SHP77 (cell line): ENCODE results near the gene PLK4.
"Not testable (repeated sequence)": the region's sequence is repeated elsewhere in the genome, so short reads cannot be mapped to it uniquely, and the experiment has no call there.

Experiments used
- DNase-seq, 2 experiments: peaks; one replicate each; lab custom pipeline; 2025; lab: John Stamatoyannopoulos, UW

The PLK4 gene

DNA sequence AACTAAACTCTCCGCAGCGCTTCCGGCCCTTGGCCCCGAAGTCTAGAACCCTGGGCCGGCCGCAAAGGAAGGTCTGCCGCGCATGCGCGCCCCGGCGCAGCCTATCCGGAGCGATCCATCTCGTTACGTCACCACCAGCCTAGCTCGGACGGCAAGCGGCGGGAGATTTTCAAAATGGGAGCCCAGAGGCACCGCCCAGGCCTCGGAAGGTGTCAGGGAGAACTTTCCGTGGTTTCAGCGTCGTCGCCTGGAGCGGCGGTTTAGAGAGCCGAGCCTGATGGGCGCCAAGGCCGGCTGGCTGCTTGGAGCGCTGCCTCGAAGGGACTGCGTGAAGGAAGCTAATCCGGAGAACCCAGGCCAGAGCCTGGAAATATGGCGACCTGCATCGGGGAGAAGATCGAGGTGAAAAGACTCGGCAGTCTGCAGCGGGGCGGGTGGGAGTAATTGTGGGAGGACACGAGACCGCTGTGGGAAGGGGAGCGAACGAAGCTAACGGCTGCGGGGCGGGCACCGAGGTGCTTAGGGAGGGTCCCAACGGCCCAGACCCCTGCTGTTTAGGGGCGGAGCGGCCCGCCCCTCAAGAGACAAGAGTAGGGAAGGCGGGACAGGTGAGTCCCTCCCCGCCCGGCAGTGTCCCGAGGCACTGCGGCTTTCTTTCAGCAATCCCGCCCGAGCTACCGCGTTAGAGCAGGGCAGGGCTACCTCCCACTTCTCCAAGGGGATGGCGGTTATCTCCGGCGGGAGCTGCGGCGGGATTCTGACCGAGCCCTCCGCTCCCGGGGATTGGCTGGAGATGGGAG, at the start of gene PLK4:
TSS of gene PLK4 (plus strand) at position 131 of the 800 bp plus-strand sequence. CDS start at position 373, 242 bp downstream.
- DNase-seq: peak; percentile 77 to 85

DNA sequence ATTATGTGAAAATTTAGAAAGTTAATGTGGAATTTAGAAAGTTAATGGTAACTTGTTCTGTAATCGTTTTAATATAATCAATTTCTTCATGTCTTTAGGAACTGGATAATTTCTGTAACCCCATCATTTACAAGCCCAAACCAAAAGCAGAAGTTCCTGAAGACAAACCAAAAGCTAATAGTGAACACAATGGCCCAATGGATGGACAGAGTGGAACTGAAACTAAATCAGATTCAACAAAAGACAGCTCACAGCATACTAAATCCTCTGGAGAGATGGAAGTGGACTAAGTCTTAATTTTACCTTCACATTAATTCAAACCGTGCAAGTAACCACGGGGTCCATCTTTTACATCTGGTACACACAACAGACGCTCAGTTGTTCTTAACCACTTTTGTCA, 48.1 kb upstream of the PLK4 start:
- DNase-seq: no peak

DNA sequence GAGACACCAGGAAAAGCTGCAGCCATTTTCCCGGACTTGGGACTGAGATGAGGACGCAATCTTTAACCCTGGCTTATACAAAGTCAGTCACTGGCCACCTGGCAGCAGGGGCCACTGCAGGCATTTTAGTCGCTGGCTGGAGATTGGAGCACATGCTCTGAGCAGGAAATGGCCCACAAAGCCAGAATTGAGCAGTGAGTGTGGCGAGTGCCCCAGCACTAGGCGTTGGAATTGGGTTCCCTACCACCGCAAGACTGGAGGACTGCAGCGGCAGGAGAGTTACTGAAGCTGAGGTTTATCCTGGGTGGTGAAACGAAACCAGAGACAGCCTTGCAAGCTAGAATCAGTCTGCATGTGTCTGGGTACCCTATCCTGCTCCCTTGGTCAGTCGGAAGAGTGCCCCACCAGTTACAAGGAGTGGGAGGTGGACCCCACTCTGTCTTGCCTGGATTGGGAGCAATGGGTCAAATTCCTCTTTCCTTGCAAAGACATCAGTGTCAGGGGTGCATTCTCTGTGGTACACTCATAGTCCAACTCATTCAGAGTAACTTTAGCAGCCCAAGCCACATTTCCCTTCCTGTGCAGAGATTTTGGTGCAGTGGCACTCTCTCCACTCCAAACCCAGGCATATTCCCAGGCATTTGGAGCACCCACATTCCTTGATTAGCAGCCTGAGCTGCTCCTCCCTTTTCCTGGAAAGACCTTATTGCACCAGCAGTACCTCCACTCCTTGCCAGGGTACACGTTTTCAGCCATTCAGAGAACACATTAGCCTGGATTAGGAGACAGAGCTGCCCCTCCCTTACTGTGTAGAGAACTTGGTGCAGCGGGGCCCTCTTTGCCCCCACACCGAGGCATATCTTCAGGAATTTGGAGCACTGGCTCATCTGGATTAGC, 36.7 kb upstream of the PLK4 start:
- DNase-seq: no peak

DNA sequence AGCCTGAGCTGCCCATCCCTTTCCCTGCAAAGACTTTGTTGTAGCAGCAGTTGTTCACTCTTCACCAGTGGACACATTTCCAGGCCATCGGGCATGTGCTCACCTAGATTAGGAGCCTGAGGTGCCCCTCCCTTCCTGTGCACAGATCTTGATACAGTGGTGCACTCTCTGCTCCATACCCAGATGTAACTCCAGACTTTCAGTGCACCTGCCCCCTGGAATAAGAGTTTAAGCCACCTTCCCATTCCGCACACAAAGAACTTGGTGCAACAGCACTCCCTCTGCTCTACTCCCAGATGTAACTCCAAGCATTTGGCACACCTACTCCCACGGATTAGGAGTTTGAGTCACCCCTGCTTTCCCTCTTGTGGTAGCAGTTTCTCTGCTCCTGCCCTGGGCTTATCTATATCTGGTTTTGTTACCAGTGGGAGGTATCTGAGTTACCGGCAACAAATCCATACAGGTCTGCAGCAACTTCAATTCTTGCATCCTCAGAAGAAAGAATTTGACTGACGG, 36.0 kb upstream of the PLK4 start:
- DNase-seq: no peak

DNA sequence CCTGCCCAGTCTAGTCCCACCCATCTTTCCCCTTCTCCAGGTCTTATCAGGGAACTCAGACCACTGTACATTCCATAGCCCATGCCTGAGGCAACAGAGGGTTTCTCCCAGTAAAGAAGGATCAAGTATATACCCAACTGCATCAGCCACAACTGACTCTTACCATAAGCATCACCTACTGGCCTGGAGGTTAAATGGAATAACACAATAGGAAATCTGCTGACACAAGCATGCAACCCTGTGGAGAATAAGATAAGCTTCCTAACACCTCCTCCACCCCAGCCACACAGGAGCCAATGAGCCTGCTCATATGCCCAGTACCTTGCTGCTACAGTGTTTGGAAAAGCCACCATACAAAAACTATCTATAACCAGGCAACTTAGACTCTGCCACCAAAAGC, 34.6 kb upstream of the PLK4 start:
- no peak for DNase-seq

DNA sequence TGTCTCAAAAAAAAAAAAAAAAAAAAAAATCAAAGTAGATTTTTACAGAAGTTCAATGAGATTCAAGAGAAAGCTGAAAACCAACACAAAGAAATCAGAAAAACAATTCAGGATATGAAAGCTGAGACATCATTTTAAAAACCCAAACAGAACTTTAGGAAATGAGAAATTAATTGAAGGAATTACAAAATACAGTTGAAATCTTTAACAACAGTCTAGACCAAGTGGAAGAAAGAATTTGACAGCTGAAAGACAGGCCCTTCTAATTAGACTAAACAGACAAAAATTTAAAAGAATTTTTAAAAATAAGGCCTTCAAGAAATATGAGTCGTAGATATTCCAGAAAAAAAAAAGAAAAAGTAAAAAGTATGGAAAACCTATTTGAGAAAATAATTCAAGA, 33.9 kb upstream of the PLK4 start:
- DNase-seq: no peak

DNA sequence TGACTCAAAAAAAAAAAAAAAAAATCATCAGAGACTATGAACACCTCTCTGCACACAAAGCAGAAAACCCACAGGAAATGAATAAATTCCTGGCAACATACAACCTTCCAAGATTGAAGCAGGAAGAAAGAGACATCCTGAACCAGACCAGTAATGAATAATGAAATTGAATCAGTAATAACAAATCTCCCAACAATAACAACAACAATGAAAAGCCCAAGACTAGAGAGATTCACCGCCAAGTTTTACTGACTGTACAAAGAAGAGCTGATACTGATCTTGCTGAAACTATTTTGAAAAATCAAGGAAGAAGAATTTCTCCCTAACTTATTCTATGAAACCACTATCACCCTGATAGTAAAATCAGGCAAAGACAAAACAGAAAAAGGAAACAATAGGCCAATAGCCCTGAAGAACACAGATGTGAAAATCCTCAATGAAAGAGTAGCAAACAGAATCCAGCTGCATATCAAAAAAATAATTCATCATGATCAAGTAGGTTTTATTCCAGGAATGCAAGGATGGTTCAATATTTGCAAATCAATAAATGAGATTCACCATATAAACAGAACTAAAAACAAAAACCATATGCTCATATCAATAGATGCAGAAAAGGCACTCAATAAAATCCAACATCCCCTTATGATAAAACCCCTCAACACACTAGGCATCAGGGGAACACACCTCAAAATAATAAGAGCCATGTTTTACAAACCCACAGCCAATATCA, 31.0 kb upstream of the PLK4 start:
- DNase-seq: no peak

DNA sequence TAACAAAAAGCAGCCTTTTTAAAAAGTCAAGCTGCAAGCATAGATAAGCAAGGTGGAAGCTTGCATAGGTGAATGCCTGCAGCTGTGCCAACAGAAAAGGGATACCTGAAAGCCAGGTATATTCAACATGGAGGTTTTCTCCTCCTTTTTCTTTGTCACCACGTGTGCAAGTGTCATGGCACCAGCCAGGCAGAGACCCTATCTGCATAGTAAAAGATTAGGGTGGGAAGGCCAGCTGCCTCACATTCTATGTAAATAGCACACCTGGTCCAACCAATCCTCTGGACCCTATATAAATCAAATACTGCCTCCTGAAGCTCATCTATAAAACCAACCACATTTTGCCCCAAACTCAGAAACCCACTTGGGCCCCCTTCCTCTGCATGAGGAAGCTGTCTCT, 28.0 kb upstream of the PLK4 start:
- DNase-seq: no peak

DNA sequence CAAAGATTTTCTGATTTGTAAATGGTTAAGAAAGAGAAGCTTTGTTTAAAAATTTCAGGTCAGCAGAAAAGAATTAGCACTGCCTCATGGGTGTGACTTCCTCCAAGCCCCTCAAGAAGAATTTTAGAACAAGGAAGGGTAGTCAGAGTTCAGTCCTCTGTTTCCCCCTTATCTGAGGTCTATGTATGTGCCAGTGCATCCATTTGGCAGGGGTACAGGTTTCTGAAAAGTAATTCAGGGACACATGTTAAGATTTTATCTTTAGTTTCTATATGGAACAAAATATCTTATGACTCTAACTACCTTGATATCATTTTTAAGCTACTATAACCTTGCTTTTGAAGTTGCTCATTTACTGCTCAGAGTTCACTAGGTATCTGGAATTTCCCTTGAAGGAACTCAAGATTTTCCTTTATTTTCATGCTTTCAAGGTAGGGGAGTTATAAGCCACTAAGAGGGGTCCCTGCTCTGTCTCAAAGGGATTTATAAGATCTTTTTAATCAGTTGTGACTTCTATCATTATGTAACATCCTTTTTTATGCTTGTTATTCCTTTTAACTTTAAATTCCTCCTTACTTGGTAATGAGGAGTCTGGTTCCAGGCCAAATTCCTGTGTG, 24.4 kb upstream of the PLK4 start:
- no peak for DNase-seq

DNA sequence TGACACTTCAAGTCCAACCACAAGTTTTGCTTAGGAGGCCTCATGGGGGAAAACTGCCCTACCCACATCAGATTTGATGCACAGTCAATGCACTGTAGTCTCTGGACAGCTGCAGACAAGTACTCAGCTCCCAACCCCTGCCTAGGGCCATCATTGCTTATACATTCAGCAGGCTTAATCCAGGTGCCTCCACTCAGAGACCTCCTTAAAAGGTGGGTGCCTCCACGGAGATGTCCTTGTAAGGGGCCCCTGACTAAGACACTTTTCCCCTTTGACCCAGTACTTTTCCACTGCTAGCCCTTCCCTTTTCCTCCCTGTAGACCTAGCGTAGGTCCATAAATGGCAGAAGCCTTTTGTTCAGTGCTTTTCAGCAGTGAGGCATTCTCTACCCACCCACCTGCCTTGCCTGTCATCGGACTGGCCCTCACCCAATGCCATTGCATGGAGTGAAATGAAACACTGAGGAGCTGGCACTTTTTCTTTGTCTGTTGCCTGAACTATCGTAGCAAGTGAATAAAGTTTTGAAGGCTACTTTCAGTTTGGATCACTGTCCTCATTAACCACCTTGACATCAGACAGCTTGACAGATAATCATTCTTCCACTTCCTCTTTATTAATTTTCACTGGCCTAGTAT, 23.8 kb upstream of the PLK4 start:
- DNase-seq: no peak

DNA sequence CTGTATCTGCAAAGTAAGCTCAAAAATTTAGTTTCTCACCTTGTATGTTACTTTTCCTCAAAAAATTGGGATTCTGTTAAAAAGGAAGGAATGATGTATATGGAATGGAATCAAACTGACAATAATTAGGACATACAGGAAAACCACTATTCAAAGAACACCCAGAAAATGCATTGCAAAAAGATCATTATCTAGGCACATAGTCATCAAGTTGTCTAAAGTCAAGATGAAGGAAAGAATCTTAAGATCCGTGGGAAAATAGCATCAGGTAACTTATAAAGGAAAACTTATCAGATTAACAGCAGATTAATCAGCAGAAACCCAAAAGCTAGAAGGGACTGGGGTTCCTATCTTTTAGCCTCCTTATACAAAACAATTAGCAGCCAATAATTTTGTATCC, 23.1 kb upstream of the PLK4 start:
- DNase-seq: no peak

DNA sequence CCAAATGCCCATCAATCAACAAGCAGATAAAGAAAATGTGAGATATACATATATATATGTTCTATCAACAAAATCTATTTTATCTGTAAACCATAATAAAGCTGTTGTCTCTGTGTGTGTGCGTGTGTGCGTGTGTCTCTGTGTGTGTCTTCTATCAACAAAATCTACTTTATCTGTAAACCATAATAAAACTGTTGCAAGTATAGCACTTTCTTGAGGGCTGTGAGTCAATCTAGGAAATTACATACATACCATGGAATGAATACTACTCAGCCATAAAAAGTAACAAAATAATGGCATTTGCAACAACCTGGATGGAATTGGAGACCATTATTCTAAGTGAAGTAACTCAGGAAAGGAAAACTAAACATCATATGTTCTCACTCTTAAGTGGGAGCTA, 12.5 kb upstream of the PLK4 start:
- DNase-seq: no peak

DNA sequence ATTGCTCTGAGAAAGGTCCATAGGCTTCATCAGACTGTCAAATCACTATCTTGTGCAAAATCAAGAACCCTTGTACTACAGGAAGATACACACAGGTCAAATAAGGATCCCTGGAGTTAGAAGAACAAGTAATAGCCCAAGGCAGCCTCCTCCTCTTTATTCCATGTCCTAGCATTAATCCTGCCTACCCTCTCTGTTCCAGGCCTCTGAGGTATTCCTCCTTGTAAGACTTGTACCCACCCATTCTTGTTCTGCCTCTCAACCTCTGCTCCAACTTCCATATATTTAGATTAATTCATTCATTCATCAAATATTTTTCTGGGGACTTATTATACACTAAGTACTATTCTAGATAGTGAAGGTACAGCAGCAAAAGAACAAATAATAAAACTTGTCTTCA, 10.4 kb upstream of the PLK4 start:
- DNase-seq: no peak

DNA sequence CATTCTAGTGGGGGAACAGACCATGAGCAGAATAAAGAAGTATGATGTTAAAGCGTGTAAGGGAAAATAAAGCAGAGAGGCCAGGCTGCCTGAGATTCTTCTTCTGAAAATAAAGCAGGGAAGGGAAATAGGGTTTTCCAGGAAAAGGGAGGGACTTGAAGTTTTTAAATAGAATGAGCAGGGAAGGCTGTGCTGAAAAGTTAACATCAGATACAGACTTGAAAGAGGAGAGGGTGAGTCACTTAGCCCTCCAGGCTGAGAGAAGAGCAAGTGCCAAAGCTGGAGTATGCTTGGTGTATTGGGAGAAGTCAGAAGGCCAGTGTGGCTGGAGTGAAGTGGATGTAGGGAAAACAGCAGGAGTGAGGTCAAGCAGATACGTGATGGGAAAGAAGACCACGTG, 10.0 kb upstream of the PLK4 start:
- DNase-seq: no peak

DNA sequence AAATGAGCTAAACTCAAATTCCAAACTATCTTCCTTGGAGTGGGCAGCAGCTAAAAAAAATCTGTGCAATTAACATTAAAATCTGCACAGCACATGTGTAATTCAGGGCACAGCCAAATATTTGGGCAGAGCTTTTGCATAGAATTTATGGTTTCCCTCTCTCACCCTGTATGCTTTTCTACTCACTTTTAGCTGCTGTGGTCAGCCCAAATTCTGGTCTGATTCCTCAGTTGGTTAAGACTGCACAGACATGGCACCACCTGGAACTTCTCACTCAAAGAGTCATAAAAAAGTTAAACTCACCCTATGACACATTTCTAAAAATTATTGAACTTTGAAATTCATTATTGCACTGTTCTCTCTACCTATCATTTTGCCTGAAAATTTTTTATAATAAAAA, 4.9 kb upstream of the PLK4 start:
- DNase-seq: no peak

DNA sequence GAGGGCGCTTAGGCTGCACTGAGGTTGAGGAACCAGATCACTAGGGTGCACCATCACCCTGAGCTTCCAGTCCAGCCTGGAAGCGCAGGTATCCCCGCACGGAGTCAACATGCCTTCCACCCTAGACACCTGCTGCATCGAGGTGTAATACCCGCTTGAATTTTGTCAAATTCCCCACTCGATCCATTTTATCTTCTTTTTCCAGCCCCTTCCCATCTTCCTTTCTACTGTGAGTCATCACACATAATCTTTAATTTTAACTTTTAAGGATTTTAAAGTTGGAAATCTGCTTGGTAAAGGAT, 821 bp downstream of the PLK4 start:
- no peak for DNase-seq

DNA sequence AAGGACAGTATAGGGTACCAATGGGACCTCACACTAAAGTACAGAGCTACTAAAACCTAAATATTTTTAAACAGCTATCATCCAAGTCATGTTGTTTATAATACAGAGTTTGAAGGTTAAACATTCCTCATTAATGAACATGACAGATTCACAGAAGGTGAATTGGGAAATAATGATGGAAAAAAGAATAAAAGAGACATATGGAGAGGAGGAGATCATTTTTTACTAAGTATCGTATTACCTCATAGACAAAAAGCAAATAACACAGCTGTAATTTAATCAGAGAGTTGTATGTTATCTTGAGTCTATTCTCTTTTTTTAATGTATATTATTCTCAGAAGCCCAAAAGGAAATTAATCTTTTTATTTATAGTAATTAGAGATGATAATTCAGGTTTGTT, 7.9 kb downstream of the PLK4 start:
- DNase-seq: no peak

DNA sequence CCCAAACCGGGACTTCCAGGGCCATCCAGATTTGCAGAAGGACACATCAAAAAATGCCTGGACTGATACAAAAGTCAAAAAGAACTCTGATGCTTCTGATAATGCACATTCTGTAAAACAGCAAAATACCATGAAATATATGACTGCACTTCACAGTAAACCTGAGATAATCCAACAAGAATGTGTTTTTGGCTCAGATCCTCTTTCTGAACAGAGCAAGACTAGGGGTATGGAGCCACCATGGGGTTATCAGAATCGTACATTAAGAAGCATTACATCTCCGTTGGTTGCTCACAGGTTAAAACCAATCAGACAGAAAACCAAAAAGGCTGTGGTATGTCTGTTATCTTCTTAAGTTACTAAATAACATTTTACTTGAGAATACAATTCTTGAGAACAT, 9.2 kb downstream of the PLK4 start:
- no peak for DNase-seq

DNA sequence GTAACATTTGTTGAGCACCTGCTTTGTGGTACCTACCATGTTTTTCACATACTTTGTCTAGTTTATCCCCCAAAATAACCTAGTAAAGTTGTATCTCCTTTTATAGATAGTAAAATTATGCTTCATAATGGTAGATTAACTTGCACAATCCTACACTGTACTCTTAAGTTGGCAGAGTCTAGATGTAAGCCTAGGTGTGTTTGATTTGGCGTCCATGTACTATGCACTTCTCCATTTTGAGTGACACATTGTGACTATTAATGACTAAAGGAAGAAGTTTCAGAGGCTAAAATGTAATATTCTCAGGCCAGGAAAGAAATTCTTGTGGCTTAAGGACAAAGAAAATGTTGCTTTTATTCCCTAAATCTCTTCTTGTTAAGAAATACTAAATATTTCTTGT, 15.4 kb downstream of the PLK4 start:
- DNase-seq: no peak

DNA sequence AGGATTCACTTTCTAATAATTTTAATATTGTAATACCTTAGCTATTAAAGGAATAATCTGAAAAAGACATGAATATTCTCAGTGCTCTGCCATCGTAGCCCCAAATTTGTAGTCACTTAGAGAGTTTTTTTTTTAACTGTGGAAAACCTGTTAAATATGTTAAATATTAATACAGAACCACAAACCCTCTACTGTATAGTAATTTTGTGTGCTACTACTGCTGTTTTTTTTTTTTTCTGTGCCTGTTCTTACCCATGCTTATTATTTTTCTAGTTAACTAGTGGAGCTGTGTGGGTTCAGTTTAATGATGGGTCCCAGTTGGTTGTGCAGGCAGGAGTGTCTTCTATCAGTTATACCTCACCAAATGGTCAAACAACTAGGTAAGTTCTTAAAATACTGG, 15.8 kb downstream of the PLK4 start:
- DNase-seq: no peak

DNA sequence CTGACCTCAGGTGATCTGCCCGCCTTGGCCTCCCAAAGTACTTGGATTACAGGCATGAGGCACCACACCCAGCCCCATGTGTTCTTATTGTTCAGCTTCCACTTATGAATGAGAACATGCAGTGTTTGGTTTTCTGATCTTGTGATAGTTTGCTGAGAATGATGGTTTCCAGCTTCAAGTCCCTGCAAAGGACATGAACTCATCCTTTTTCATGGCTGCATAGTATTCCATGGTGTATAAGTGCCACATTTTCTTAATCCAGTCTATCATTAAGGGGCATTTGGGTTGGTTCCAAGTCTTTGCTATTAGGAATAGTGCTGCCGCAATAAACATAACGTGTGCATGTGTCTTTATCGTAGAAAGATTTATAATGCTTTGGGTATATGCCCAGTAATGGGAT, 19.0 kb downstream of the PLK4 start:
- DNase-seq: not testable (repeated sequence)

DNA sequence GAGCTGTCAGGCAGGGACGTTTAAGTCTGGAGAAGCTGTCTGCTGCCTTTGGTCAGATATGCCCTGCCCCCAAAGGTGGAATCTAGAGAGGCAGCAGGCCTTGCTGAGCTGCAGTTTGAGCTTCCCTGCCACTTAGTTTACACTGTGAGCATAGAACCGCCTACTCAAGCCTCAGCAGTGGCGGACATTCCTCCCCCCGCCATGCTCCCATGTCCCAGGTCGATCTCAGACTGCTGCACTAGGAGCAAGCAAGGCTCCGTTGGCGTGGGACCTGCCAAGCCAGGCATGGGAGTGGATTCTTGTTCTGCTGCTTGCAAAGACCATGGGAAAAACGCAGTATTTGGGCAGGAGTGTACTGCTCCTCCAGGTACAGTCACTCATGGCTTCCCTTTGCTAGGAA, 24.3 kb downstream of the PLK4 start:
- DNase-seq: no peak
